ENCODE data around the gene DYSF.

The DYSF gene

DNA sequence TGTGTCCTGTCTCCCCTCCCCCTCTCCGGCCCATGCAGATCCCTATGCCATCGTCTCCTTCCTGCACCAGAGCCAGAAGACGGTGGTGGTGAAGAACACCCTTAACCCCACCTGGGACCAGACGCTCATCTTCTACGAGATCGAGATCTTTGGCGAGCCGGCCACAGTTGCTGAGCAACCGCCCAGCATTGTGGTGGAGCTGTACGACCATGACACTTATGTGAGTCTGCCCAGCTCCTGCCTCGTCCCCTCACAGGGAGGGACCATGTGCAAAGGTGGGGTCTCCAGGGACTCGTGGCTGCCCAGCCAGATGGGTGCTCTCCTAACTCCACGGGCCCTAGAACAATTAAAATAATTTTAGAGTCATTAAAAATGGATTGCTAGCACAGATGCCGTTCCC lies 145.2 kb downstream of the DYSF start:
- Histone ChIP-seq H3K9me3 (ENCODE audit: low read depth, low read length) (no peaks in the 10 kb centered on the region), H3K36me3 (ENCODE audit: insufficient read depth, low read length) (no peaks in the 10 kb centered on the region), H3K27ac (no peak overlapping the region), H3K9ac (ENCODE audit: insufficient read length) (no peak overlapping the region), H3K4me3 (no peak overlapping the region)
- DNase-seq (ENCODE audit: low read depth, low spot score) = no peak
- TF ChIP-seq EZH2 (IDR thresholded peaks at IDR 0.05) = no peak

DNA sequence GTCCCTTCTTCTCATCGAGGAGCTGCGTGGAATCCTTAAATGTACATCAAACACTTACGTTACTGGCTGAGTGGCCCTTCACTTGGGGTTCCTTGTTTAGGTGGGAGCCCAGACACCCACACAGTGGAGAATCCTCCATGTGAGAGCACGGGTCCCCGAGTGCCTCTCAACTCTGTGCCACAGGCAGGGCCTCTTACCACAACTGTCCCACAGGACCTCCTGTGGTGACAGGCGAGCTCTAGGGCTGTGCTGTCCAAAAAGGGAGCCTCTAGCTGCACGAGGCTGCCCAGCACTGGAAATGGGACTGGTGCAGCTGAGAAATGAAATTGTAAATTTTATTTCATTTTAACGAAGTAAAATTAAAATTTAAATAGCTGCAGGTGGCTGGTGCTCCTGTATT lies 145.7 kb downstream of the DYSF start:
- no peak for DNase-seq (ENCODE audit: low read depth, low spot score)
- H3K27ac ChIP-seq = no peak overlapping the region
- no peaks in the 10 kb centered on the region for H3K36me3 ChIP-seq (ENCODE audit: insufficient read depth, low read length)
- H3K4me3 ChIP-seq = no peak overlapping the region
- TF ChIP-seq FOXP2 (optimal IDR thresholded peaks at IDR 0.05; ENCODE audit: control extremely low read depth, extremely low read length, insufficient read depth) (no peak), POLR2AphosphoS5 (IDR thresholded peaks at IDR 0.05; ENCODE audit: borderline replicate concordance, low read depth, low read length) (no peak), EZH2 (IDR thresholded peaks at IDR 0.05) (no peak)
- H3K9ac ChIP-seq (ENCODE audit: insufficient read length) = no peak overlapping the region
- no peaks in the 10 kb centered on the region for H3K9me3 ChIP-seq (ENCODE audit: low read depth, low read length)

GRCh38 chr2:71599646-71600236 lies 146.4 kb downstream of the DYSF start:
- Histone ChIP-seq H3K9me3 (ENCODE audit: low read depth, low read length) (no peaks in the 10 kb centered on the region), H3K27ac (no peak overlapping the region), H3K4me3 (no peak overlapping the region), H3K36me3 (ENCODE audit: insufficient read depth, low read length) (no peaks in the 10 kb centered on the region), H3K9ac (ENCODE audit: insufficient read length) (no peak overlapping the region)
- TF ChIP-seq FOXP2 (optimal IDR thresholded peaks at IDR 0.05; ENCODE audit: control extremely low read depth, extremely low read length, insufficient read depth) = no peak
- TF ChIP-seq POLR2AphosphoS5 (IDR thresholded peaks at IDR 0.05; ENCODE audit: borderline replicate concordance, low read depth, low read length) = no peak
- TF ChIP-seq EZH2 (IDR thresholded peaks at IDR 0.05) = no peak
- no peak for DNase-seq (ENCODE audit: low read depth, low spot score)

- Histone ChIP-seq H3K27ac (no peak overlapping the region), H3K9me3 (ENCODE audit: low read depth, low read length) (no peaks in the 10 kb centered on the region), H3K36me3 (ENCODE audit: insufficient read depth, low read length) (no peaks in the 10 kb centered on the region), H3K4me3 (no peak overlapping the region), H3K9ac (ENCODE audit: insufficient read length) (no peak overlapping the region)
- TF ChIP-seq FOXP2 (optimal IDR thresholded peaks at IDR 0.05; ENCODE audit: control extremely low read depth, extremely low read length, insufficient read depth) (no peak), EZH2 (IDR thresholded peaks at IDR 0.05) (no peak), POLR2AphosphoS5 (IDR thresholded peaks at IDR 0.05; ENCODE audit: borderline replicate concordance, low read depth, low read length) (no peak)
- no peak for DNase-seq (ENCODE audit: low read depth, low spot score)
Measured at GRCh38 chr2:71600555-71600954, 147.2 kb downstream of the DYSF start.

- H3K36me3 ChIP-seq (ENCODE audit: insufficient read depth, low read length) = no peaks in the 10 kb centered on the region
- TF ChIP-seq FOXP2 (optimal IDR thresholded peaks at IDR 0.05; ENCODE audit: control extremely low read depth, extremely low read length, insufficient read depth) (no peak), POLR2AphosphoS5 (IDR thresholded peaks at IDR 0.05; ENCODE audit: borderline replicate concordance, low read depth, low read length) (no peak), EZH2 (IDR thresholded peaks at IDR 0.05) (no peak)
- no peak for DNase-seq (ENCODE audit: low read depth, low spot score)
Measured at GRCh38 chr2:71601136-71602114, 148.1 kb downstream of the DYSF start.

DNA sequence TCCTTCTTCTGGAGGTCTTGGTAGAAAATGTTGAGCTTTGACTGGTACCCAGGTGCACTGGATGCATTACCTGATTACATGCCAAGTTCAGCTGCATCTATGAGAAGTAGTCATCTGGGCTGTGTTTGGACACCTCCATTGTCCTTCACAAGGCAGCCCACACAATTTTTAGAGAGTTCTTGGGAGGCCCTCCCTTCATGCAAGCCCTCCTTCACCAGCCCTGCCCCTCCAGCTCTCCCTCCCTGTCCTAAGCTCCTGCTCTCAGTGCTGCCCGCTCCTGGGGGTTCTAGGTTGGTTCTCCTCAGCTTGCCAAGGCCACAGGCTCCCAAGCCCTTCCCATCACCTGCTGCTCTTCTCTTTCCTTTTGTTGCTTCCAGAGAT lies 148.7 kb downstream of the DYSF start:
- TF ChIP-seq EZH2 (IDR thresholded peaks at IDR 0.05) (no peak), FOXP2 (optimal IDR thresholded peaks at IDR 0.05; ENCODE audit: control extremely low read depth, extremely low read length, insufficient read depth) (no peak), POLR2AphosphoS5 (IDR thresholded peaks at IDR 0.05; ENCODE audit: borderline replicate concordance, low read depth, low read length) (no peak)
- no peaks in the 10 kb centered on the region for H3K36me3 ChIP-seq (ENCODE audit: insufficient read depth, low read length)
- H3K9ac ChIP-seq (ENCODE audit: insufficient read length) = no peak overlapping the region
- no peak for DNase-seq (ENCODE audit: low read depth, low spot score)
- no peak overlapping the region for H3K4me3 ChIP-seq
- no peaks in the 10 kb centered on the region for H3K9me3 ChIP-seq (ENCODE audit: low read depth, low read length)
- no peak overlapping the region for H3K27ac ChIP-seq

More at GRCh38 chr2:71601136-71602114, 148.1 kb downstream of the DYSF start:
- Histone ChIP-seq H3K9ac (ENCODE audit: insufficient read length) (no peak overlapping the region), H3K9me3 (ENCODE audit: low read depth, low read length) (no peaks in the 10 kb centered on the region), H3K27ac (no peak overlapping the region), H3K4me3 (no peak overlapping the region)

GRCh38 chr2:71602581-71602980 lies 149.2 kb downstream of the DYSF start:
- H3K27ac ChIP-seq = no peak overlapping the region
- H3K9ac ChIP-seq (ENCODE audit: insufficient read length) = no peak overlapping the region
- H3K4me3 ChIP-seq = no peak overlapping the region
- TF ChIP-seq FOXP2 (optimal IDR thresholded peaks at IDR 0.05; ENCODE audit: control extremely low read depth, extremely low read length, insufficient read depth) = no peak
- TF ChIP-seq POLR2AphosphoS5 (IDR thresholded peaks at IDR 0.05; ENCODE audit: borderline replicate concordance, low read depth, low read length) = no peak
- no peak for TF ChIP-seq EZH2 (IDR thresholded peaks at IDR 0.05)
- H3K36me3 ChIP-seq (ENCODE audit: insufficient read depth, low read length) = no peaks in the 10 kb centered on the region
- DNase-seq (ENCODE audit: low read depth, low spot score) = no peak
- H3K9me3 ChIP-seq (ENCODE audit: low read depth, low read length) = no peaks in the 10 kb centered on the region

- H3K27ac ChIP-seq = no peak overlapping the region
- DNase-seq (ENCODE audit: low read depth, low spot score) = no peak
- H3K9ac ChIP-seq (ENCODE audit: insufficient read length) = no peak overlapping the region
- H3K9me3 ChIP-seq (ENCODE audit: low read depth, low read length) = no peaks in the 10 kb centered on the region
- H3K4me3 ChIP-seq = no peak overlapping the region
- no peaks in the 10 kb centered on the region for H3K36me3 ChIP-seq (ENCODE audit: insufficient read depth, low read length)
- TF ChIP-seq EZH2 (IDR thresholded peaks at IDR 0.05) (no peak), POLR2AphosphoS5 (IDR thresholded peaks at IDR 0.05; ENCODE audit: borderline replicate concordance, low read depth, low read length) (no peak), FOXP2 (optimal IDR thresholded peaks at IDR 0.05; ENCODE audit: control extremely low read depth, extremely low read length, insufficient read depth) (no peak)
Measured at GRCh38 chr2:71603311-71603811, 150.0 kb downstream of the DYSF start.

Data from SK-N-MC (cell line).